Stimulated activated CD8-positive, alpha-beta memory T cell treated with anti-CD3 and anti-CD28 coated beads, Interleukin-4, amount 100 ng/mL, for 48 hours (primary cell): ENCODE data around the gene PRR33.

ENCODE experiments used
- DNase-seq: peaks from one replicate; pipeline ENCODE4 v3.0.0-alpha.2; 2020

PRR33 gene

DNA sequence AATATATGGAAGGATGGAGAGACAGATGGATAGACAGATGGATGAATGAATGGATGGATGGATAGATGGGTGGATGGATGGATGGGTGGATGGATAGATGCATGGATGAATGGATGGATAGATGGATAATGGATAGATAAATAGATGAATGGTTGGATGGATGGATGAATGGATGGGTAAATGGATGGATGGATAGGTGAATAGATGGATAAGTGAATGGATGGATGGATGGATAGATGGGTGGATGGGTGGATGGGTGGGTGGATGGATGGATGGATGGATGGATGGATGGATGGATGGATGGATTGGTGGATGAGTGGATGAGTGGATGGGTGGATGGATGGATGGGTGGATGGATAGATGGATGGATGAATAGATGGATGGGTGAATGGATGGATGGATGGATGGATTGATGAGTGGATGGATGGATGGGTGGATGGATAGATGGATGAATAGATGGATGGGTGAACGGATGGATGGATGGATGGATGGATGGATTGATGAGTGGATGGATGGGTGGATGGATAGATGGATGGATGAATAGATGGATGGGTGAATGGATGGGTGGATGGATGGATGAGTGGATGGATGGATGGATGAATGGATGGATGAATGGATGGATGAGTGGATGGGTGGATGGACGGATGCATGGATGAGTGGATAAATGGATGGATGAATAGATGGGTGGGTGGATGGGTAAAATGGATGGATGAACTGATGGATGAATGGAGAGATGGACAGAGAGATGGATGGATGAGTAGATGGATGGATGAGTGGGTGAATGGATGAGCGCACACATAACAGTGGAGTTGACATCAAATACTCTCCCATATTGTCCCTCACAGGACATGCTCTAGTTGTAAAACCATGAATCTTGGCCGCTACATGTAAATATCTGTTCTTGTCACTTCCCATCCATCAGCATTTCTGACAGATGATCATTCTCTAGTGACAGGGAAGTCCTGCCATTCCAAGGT, 30.0 kb downstream of the PRR33 start:
- no peak for DNase-seq

DNA sequence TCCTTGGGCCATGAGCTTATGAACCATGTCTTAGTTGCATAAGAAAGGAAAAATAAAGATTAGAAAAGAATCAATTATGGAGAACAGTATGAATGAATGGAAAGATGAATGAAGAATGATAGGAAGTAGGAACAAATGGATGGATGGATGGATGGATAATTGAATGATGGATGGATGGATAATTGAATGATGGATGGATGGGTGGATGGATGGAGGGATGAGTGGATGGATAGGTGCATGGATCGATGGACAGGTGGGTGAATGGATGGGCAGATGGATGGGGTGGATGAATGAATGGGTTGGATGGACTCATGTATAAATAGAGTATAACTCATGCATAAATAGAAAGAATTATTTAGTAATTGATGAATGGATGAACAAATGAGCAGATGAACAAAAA, 31.6 kb downstream of the PRR33 start:
- no peak for DNase-seq

- DNase-seq: no peak
These were observed 32.7 kb downstream of the PRR33 start for GRCh38 chr11:1859004-1859403.

- no peak for DNase-seq
These were observed 33.1 kb downstream of the PRR33 start for GRCh38 chr11:1858576-1858975.

DNA sequence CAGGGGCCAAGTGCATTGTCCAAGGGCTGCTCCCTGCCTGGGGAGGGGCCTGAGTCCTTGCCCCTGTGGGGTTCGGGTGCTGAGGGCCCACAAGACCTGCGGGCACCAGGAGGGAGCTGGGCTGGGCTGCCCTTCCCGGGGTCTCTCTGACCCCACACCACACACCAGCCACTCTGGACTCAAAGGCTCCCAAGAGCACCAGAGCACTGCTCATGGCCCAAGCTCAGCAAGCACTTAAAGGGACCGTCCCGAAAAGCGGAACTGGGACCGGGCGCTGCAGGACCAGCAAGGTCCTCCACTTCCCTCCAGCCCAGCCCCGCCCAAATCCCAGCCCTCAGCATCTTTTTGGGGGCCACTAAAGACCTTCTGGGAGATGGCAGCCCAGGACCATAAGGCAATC, 33.5 kb downstream of the PRR33 start:
- DNase-seq: no peak

- no peak for DNase-seq
These were observed 34.6 kb downstream of the PRR33 start for GRCh38 chr11:1857064-1857463.

DNA sequence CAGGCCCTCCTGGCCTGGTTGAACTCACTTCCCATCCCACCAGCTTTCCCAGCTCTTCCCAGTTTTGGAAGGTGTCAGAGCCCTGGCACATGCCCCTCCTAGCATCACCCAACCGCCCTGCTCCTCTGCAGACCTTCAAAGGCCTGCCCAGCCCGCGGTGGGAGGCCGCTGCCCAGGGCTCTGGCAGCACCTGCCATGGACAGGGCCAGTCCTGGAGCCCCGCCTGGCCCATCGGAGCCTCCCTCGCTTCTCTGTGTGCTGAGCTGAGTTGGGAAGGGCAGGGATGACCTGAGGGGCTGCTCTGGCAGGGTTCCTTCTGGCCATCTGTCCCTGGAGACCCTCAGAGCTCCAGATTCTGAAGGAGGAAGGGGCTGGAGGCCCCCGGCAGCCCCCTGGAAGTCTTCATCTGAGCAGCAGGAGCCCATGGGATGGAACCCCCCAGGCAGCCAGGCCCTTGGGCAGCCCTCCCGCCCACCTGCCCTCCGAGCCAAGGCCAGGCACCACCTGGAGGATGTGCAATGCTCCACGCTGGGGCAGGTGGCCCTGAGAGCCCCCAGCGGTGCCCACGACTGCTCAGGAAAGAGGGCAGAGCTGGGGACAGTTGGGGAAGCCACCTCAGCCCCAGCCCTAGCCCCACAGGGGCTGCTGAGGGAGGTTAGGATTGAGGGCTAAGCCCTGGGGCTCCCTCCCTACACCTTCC, 35.2 kb downstream of the PRR33 start:
- DNase-seq: no peak

DNA sequence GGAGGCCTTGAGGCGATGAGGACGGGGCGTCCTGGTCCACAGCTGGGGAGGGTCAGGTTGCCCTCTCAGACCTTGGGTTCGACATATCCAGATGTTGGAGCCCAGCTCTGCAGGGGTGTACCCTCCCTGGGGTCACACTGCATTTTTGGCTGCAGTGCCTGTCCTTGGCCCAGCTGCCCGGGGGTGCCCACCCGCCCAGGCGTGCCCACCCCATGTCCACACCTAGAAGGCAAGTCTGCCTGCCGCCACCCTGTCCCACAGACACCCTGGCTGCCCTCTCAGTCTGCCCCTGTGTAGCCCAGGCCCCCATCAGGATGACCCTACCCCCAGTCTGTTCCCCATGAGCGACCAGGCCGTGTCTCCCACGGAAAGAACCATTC, 35.8 kb downstream of the PRR33 start:
- DNase-seq: no peak

DNA sequence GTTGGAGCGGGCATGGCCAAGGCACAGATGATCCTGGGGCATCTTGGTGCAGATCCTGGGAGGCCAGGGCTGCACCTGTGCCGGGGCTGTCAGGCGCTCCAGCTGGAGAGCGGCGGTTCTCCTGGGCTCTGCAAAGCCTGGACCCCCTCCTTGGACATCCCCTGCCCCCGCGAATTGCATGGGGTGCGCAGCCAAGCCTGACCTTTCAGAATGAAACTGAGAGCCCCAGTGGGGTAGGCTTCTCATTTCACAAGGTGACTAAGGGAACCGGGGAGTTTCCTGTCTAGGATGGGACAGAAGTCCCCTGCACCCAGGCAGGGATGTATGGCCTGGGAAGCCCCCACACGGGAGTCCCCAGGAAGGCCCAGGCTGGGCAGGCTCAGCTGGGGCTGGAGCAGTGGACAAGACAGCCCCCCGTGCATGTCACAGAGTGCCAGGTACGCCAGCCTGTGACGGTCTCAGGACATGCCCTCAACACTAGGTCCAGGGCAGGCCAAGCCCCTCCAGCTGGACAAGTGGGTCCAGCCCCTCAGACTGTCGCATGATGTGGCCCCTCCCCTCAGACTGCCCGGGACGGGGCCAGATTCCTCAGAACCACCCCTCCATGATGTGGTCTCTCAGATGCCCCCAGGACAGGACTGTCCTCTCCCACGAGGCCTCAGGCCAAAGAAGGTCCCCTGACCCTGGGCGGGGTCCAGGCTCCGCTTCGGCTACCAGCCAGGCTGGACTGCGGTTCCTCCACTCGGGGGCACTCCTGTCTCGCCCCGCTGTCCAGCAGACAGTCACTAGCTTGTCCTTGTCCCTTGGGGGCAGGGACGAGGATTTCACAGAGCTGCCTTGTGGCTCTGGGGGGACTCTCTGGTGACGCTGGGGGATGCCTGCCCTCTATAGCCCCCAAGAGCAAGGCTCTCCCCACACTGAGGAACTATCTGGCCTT, 36.5 kb downstream of the PRR33 start:
- DNase-seq: peak; percentile 73

- DNase-seq: peak; percentile 45
These were observed 37.4 kb downstream of the PRR33 start for GRCh38 chr11:1854132-1854948.

GRCh38 chr11:1853376-1854131, 38.1 kb downstream of the PRR33 start:
- DNase-seq: peak; percentile 53

DNA sequence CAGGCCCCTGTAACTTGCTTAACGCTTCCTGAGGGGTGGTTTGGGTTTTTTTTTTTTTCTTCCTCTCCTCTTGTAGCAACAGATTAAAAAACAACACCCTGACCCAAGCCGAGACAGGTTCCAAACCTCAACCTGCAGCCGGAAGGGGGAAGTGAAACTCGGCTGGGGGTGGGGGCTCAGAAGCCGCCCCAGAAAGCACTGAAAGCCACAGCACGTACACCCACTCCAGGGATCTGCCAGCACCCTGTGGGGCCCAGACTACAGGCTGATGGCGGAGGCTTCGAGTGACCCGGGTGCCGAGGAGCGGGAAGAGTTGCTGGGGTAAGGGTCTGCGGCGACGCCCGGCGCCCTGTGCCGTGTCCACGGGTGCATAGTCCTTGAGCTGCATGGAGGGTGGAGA, 38.8 kb downstream of the PRR33 start, which contains the start of gene LSP1:
Gene LSP1 (plus strand): TSS at position 208 of the 400 bp plus-strand sequence. CDS start 61 bp downstream, at position 269.
- DNase-seq: peak; percentile 86

DNA sequence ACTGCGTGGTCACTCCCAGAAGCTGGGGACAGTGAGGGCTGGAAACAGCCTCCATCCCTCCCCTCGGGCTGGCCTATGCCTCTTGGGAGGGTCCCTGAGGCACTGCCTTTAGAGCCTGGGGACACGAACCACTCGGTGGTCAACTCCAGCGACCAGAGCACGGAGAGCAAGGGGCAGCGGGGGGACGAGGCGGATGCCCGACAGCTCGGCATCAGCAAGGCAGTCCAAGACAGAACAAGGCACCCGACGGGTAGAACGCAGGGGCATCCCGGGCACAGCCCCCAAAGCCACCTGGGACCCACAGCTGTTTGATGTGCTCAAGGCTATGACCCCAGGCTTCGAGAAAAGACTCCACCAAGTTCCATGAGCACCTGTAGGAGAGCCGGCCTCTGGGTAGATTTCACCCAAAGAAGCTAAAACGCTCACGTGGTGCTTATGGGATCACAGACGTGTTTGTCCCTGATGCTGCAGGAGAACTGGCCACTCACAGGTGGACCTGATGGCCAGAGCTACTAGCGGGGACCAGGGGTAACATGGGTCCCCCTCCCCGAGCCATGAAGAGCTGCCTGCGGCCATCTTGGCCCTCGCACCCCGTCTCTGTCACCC, 39.3 kb downstream of the PRR33 start:
- no peak for DNase-seq

GRCh38 chr11:1851468-1852180, 40.1 kb downstream of the PRR33 start:
- no peak for DNase-seq

DNA sequence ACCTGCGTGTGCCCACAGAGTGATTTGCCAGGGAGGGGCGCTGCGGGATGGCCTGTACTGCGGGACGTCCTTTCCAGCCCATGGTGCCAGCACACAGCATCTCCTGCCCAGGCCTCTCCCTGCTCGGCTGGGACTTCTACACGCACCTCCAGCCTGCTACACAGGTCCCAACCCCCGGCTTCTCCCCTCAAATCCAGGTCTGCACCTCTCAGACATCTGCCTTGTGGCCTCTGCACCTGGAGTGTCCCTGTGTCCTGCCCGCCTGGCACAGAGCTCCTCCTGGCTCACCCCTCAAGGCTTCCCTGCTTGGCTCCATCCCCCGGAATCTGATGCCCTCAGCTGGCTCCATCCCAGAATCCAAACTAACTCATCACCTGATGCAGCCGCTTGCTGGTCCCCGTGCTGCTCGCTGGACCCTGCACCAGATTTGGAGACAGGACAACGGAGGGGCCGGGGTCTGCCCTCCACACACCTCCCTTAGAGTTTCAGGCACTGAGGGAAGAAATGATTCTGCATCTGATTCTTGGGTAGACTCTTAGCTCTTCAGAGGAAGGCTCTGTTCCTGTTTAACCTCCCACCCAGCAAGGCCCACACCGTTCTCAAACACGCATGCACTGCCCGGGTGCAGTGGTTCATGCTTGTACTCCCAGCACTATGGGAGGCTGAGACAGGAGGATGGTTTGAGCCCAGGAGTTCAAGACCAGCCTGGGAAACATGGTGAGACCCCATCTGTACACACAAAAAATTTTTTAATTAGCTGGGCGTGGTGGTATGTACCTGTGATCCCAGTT, 42.9 kb downstream of the PRR33 start:
- no peak for DNase-seq

DNA sequence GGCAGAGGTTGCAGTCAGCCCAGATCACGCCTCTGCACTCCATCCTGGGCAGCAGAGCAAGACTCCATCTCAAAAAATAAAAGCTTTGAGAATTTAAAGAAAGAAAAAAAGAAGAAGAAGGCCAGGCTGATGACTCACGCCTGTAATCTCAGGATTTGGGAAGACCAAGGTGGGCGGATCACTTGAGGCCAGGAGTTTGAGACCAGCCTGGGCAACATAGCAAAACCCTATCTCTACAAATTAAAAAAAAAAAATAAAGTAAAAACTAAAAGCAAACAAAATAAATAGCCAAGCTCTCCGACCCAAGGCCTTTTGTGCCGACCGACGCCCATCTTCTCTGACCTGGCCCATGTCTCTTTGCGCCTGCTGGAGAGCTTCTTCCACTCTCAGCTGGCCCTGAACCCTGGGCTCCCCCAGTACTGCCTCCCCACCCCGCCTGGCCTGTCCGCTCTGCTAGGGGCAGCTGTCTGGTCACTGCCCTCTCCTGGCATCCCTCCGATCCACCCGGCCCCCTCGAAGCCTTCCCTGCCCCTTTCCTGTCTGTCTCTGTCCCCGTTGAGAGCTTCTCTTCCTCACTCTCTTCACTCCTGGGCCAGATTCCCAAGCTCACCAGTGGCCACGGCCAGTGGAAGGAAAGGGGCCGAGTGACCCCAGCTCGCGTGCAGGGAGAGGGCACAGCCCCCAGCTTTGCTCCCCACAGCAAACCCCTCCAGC, 43.6 kb downstream of the PRR33 start:
- no peak for DNase-seq

- DNase-seq: no peak
These were observed 44.5 kb downstream of the PRR33 start for GRCh38 chr11:1847006-1847735.

- DNase-seq: no peak
These were observed 45.2 kb downstream of the PRR33 start for GRCh38 chr11:1846453-1846932.
